SH-SY5Y (cell line): ENCODE results near the gene UBR7.

Experiments used
- GATA2 ChIP-seq: IDR thresholded peaks from 2 replicates; pipeline ENCODE4 v1.6.1; 2011; ENCODE audit warnings: mild to moderate bottlenecking, low read depth, low read length
- GATA3 ChIP-seq: IDR thresholded peaks from 2 replicates; pipeline ENCODE4 v1.6.1; 2011; ENCODE audit warnings: low read depth, mild to moderate bottlenecking, low read length, moderate library complexity

GRCh38 chr14:93223565-93223964 lies 16.5 kb downstream of the UBR7 start:
- TF ChIP-seq GATA2: no peak
- no peak for TF ChIP-seq GATA3
